HUES64 (cell line): ENCODE measurements around the gene ADSS1.
"Not testable (repeated sequence)": the region's sequence is repeated elsewhere in the genome, so short reads cannot be mapped to it uniquely, and the experiment has no call there.

Experiments used
- H3K27ac ChIP-seq: 2 replicates; pipeline ENCODE4 v1.7.0; 2013; ENCODE audit warnings: low read depth, low read length, inconsistent platforms
- H3K27me3 ChIP-seq: 2 replicates; pipeline ENCODE4 v1.6.1; 2013; ENCODE audit warnings: mild to moderate bottlenecking, low read length; ENCODE audit not compliant: insufficient read depth
- H3K36me3 ChIP-seq: 2 replicates; pipeline ENCODE4 v1.6.1; 2013; ENCODE audit warnings: mild to moderate bottlenecking, low read length; ENCODE audit not compliant: insufficient read depth
- H3K4me1 ChIP-seq: 2 replicates; pipeline ENCODE4 v1.6.1; 2013; ENCODE audit warnings: mild to moderate bottlenecking, low read length, moderate library complexity; ENCODE audit not compliant: insufficient read depth
- H3K4me3 ChIP-seq: 2 replicates; pipeline ENCODE4 v1.5.1; 2013; ENCODE audit warnings: mild to moderate bottlenecking, low read length, moderate library complexity
- H3K9ac ChIP-seq: 2 replicates; pipeline ENCODE4 v1.6.1; 2013; ENCODE audit warnings: mild to moderate bottlenecking, low read depth, low read length
- H3K9me3 ChIP-seq: 2 replicates; pipeline ENCODE4 v1.6.1; 2013; ENCODE audit warnings: low read depth, low read length; ENCODE audit not compliant: insufficient read depth
- WGBS: fragments of 150-250, 120-280 bp; methylation state at CpG from one replicate; pipeline ENCODE4 v1.1.7; 2013; ENCODE audit warnings: missing lambda C conversion rate; 5-methylcytosine and 5-hydroxymethylcytosine counted together

Gene ADSS1

GRCh38 chr14:104747876-104748275, 23.8 kb downstream of the ADSS1 start:
- H3K27ac ChIP-seq: no peak overlapping the region
- H3K27me3 ChIP-seq: no peaks in the 10 kb centered on the region

DNA sequence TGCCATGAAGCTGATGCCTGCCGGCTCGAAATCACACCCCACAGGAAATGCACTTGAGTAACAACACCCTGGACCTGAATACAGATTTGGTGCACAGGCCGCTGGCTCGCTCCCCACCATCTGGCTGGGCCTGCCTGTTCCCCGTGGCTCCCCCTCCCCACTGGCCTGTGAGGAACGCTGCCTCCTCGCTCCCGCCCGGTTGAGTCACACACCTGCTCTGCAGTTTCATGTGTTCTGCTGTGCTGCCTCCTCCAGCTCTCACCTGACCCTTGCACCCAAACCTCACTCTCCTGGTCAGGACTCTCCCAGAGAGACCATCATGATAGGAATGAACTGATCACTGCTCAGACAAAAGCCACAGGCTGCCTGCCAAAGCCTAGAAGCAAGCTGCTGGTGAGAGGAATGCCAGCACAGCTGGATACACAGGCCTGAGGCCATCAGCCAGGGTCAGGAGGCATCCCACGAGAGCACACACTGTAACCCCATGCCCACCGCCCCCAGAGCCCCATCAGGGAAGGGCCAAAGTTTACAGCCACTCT, 25.2 kb downstream of the ADSS1 start:
- peaks cover 17% of the 10 kb centered on the region for H3K9me3 ChIP-seq
- no peak overlapping the region for H3K27ac ChIP-seq
- H3K4me1 ChIP-seq: peaks cover 3% of the 10 kb centered on the region; the same call in 1 of the 2 replicates
- H3K4me3 ChIP-seq: no peak overlapping the region
- H3K9ac ChIP-seq: no peak overlapping the region
- no peaks in the 10 kb centered on the region for H3K27me3 ChIP-seq
- 56% methylated on average over 11 of the region's 11 CpGs for WGBS
- no peaks in the 10 kb centered on the region for H3K36me3 ChIP-seq

More at GRCh38 chr14:104747876-104748275, 23.8 kb downstream of the ADSS1 start:
- Histone ChIP-seq H3K4me3 (no peak overlapping the region), H3K36me3 (no peaks in the 10 kb centered on the region), H3K4me1 (no peaks in the 10 kb centered on the region; the same call in 1 of the 2 replicates), H3K9ac (no peak overlapping the region), H3K9me3 (peaks cover 17% of the 10 kb centered on the region)
- WGBS: 85% methylated on average over 9 of the region's 9 CpGs

- peaks cover 17% of the 10 kb centered on the region for H3K9me3 ChIP-seq
- no peaks in the 10 kb centered on the region for H3K27me3 ChIP-seq
- H3K9ac ChIP-seq: no peak overlapping the region
- H3K27ac ChIP-seq: no peak overlapping the region
- peaks cover 2% of the 10 kb centered on the region for H3K36me3 ChIP-seq
- H3K4me1 ChIP-seq: peaks cover 5% of the 10 kb centered on the region; the same call in 1 of the 2 replicates
- no peak overlapping the region for H3K4me3 ChIP-seq
- WGBS: 89% methylated on average over 12 of the region's 12 CpGs
These were observed 26.2 kb downstream of the ADSS1 start for GRCh38 chr14:104750056-104750752.

DNA sequence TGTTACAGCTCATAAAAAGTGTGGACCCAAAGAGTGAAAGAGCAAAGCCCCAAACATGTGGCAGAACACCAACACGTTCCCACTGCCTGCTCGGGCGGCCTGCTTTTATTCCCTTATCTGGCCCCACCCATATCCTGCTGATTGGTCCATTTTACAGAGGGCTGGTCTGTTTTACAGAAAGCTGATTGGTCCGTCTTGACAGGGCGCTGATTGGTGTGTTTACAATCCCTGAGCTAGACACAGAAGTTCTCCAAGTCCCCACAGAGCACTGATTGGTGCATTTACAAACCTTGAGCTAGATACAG, 26.7 kb downstream of the ADSS1 start:
- WGBS: 90% methylated on average over 5 of the region's 5 CpGs
- not testable (repeated sequence) for H3K9ac ChIP-seq, H3K36me3 ChIP-seq, H3K4me3 ChIP-seq, H3K27me3 ChIP-seq, H3K4me1 ChIP-seq, H3K27ac ChIP-seq
- peaks cover 17% of the 10 kb centered on the region for H3K9me3 ChIP-seq

- Histone ChIP-seq H3K4me1 (peaks cover 5% of the 10 kb centered on the region; the same call in 1 of the 2 replicates), H3K9me3 (peaks cover 17% of the 10 kb centered on the region), H3K27ac (peak overlapping the region; percentile 59), H3K36me3 (peaks cover 18% of the 10 kb centered on the region), H3K9ac (peak overlapping the region; percentile 63; the same call in 1 of the 2 replicates), H3K27me3 (no peaks in the 10 kb centered on the region), H3K4me3 (peak overlapping the region; percentile 86)
- WGBS: 85% methylated on average over 90 of the region's 90 CpGs
These were observed 27.8 kb downstream of the ADSS1 start for GRCh38 chr14:104751539-104752422.

DNA sequence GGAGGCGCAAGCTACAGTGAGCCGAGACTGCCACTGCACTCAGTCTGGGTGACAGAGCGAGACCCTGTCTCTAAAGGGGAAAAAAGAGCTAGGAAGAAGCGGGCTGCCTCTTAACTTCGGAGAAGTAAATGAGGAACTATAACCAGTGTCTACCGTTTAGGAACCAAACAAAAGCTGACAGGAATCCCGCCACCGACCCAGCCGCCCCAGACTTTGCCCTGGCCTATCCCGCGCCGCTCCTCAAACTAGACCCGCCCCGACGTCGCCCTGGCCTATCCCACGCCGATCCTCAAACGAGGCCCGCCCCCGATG, 28.4 kb downstream of the ADSS1 start:
- Histone ChIP-seq H3K9me3 (peaks cover 17% of the 10 kb centered on the region), H3K36me3 (peaks cover 24% of the 10 kb centered on the region), H3K4me3 (peak overlapping the region; percentile 86), H3K27me3 (no peaks in the 10 kb centered on the region), H3K9ac (peak overlapping the region; percentile 63; the same call in 1 of the 2 replicates), H3K27ac (peak overlapping the region; percentile 59), H3K4me1 (peaks cover 5% of the 10 kb centered on the region; the same call in 1 of the 2 replicates)
- 5% methylated on average over 21 of the region's 21 CpGs for WGBS

DNA sequence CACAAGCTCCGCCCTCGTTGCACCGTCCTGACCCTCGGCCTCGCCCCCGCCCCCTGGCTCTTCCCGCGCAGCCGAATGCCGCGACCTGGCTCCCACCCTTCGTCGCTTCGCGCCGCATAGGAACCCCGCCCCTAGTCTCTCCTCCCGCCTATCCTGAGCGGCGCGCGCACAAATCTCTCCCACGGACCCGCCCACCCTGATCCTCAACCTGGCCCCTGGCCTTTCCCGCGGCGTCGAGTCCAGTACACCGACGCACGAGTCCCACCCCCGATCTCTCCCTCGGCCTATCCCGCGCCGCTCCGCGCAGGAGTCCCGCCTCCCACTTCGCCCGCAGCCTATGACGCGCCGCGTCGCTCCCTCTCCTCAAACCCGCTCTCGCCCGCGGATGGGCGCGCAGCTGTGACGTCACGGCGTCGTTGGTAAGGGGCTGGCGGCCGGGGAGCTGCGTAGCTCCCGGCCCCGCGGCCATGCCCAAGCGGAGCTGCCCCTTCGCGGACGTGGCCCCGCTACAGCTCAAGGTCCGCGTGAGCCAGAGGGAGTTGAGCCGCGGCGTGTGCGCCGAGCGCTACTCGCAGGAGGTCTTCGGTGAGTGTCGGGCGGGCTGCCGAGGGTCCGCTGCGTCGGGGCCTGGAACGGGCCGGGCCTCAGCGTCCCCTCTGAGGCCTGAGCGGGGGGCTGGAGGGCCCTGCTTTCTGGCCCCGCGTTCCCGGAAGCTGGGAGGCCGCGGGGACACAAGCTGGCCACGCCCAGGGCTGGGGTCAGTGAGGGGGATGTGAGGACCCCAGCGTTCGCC, 28.9 kb downstream of the ADSS1 start, which contains the start of gene SIVA1:
Gene SIVA1 (plus strand): TSS at position 413 of the 793 bp plus-strand sequence. CDS start 55 bp downstream, at position 468.
- peaks cover 17% of the 10 kb centered on the region for H3K9me3 ChIP-seq
- peaks cover 5% of the 10 kb centered on the region; the same call in 1 of the 2 replicates for H3K4me1 ChIP-seq
- peak within 1 kb of the TSS; percentile 86 for H3K4me3 ChIP-seq
- under 1% methylated on average over 95 of the region's 95 CpGs for WGBS
- peak within 1 kb of the TSS; percentile 90 for H3K27ac ChIP-seq
- peak within 1 kb of the TSS; percentile 97 for H3K9ac ChIP-seq
- peaks cover 29% of the 10 kb centered on the region for H3K36me3 ChIP-seq
- H3K27me3 ChIP-seq: no peaks in the 10 kb centered on the region

DNA sequence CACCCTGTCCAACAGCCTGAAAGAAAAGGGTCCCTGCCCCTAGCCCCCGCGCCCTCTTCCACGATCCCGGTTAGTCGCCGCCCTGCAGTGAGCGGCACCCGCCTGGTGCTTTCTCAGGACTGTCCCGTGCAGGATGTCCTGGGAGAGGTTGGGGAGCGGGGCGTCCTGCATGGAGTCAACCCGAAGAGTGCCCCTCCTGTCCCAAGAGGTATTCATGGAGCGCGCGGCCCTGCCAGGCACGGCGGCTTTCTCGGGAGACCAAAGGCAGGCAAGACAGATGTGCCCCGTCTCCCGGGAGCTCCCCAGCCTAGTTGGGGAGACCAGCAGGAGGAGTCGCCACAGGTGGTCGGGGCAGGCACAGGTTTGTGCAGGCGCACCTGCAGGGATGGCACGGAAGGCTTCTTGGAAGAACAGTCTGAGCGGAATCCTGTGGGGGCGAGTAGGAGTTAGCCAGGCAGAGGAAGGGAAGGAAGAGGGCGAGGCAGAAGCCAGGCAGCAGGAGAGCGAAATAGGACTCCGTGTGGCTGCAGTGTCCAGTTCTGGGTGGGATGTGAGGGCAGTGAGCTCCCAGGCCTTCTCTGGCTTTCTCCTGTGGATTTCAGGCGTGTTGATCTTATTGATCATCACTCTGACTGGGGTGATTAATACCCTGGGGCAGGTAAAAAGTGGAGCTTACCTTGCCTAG, 29.6 kb downstream of the ADSS1 start:
- H3K9me3 ChIP-seq: peaks cover 17% of the 10 kb centered on the region
- WGBS: 6% methylated on average over 30 of the region's 30 CpGs
- H3K9ac ChIP-seq: peak overlapping the region; percentile 97
- peak overlapping the region; percentile 90 for H3K27ac ChIP-seq
- peaks cover 5% of the 10 kb centered on the region; the same call in 1 of the 2 replicates for H3K4me1 ChIP-seq
- H3K27me3 ChIP-seq: no peaks in the 10 kb centered on the region
- peak overlapping the region; percentile 86 for H3K4me3 ChIP-seq
- peaks cover 35% of the 10 kb centered on the region for H3K36me3 ChIP-seq

DNA sequence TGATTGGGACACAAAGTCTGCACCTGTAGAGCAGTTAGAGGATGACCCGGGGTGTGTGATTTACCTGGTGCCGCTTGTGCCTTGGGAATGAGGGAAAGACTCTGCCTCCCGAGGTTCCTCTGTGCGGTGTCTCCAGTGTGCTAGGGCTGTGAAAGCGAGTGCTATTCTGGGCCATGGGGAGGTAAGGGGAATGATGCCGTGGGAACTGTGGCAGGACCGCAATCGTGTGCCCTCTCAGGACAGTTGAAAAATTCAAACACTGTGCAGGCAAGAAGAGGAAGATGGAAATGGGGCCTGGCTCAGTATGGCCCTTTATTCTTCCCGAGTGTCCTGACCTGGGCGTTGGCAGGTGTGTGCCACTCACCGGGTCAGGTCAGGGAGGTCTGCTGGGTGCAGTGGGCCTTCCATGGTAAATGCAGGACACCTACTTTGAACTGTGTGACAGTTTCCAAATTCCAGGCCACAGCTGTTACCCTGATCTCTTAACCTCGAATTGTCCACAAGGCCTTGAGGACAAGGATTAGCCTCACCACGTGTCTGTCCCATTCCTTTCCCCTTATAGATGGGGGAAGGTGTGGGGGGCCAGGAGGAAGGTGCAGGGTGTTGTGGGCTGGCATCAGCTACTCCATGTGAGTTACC, 30.3 kb downstream of the ADSS1 start:
- 86% methylated on average over 13 of the region's 13 CpGs for WGBS
- Histone ChIP-seq H3K4me3 (peak overlapping the region; percentile 86), H3K27ac (no peak overlapping the region), H3K36me3 (peaks cover 41% of the 10 kb centered on the region), H3K9me3 (peaks cover 15% of the 10 kb centered on the region), H3K4me1 (peaks cover 5% of the 10 kb centered on the region; the same call in 1 of the 2 replicates), H3K27me3 (no peaks in the 10 kb centered on the region), H3K9ac (peak overlapping the region; percentile 97)

- H3K36me3 ChIP-seq: peaks cover 41% of the 10 kb centered on the region
- peaks cover 5% of the 10 kb centered on the region; the same call in 1 of the 2 replicates for H3K4me1 ChIP-seq
- H3K9me3 ChIP-seq: peaks cover 5% of the 10 kb centered on the region
- H3K27ac ChIP-seq: no peak overlapping the region
- no peak overlapping the region for H3K4me3 ChIP-seq
- no peak overlapping the region for H3K9ac ChIP-seq
- 92% methylated on average over 11 of the region's 11 CpGs for WGBS
- H3K27me3 ChIP-seq: no peaks in the 10 kb centered on the region
These were observed 31.6 kb downstream of the ADSS1 start for GRCh38 chr14:104755621-104756020.
